Erythroblast (primary cell): ENCODE data around the gene EIF3A.

Experiments
- GATA1 ChIP-seq: IDR thresholded peaks from 2 replicates; pipeline ENCODE4 v1.6.1; 2011; ENCODE audit warnings: low read depth, mild to moderate bottlenecking, control low read depth, low read length, moderate library complexity
- POLR2A ChIP-seq: IDR thresholded peaks from 2 replicates; pipeline ENCODE4 v1.6.1; 2011; ENCODE audit warnings: mild to moderate bottlenecking, low read length

DNA sequence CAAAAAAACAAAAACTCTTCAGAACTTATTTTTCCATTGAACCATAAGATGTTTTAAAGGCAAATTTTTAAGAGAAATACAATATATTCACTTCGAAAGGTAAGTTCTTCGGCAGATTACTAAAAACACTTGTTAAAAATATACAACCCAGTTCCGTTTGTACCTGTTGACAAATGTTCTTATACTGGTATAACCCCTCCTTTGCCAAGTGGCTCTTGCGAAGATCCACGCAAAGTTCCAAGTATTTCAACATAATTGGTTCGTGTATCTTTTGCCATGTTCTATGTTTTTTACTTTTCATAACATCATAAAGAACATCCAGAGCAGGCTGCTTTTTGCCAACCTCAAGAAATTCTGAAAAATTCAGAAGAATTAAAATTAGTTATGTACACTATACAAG is 7.0 kb downstream of the EIF3A start:
- no peak for TF ChIP-seq POLR2A
- no peak for TF ChIP-seq GATA1
